Fibroblast of pulmonary artery (primary cell): ENCODE data around the gene ACBD3.
A peak's percentile ranks its signal among the peaks of the same experiment; 100 is the strongest.

Experiments
- DNase-seq: peaks from one replicate; pipeline ENCODE4 v3.0.0-alpha.2; 2010; ENCODE audit warnings: low read depth
- H3K4me3 ChIP-seq: replicated peaks from 2 replicates; pipeline ENCODE4 v1.5.1; 2011; ENCODE audit warnings: low read depth, mild to moderate bottlenecking, control low read depth, low read length, moderate library complexity
- CTCF ChIP-seq: IDR thresholded peaks from 2 replicates; pipeline ENCODE4 v1.5.1; 2011; ENCODE audit warnings: mild to moderate bottlenecking, control low read depth, low read length, inconsistent platforms; ENCODE audit errors: missing control alignments

Gene ACBD3

GRCh38 chr1:226135709-226136108, 50.8 kb downstream of the ACBD3 start:
- no peak overlapping the region for H3K4me3 ChIP-seq
- TF ChIP-seq CTCF: no peak
- DNase-seq: no peak

GRCh38 chr1:226135059-226135651, 51.4 kb downstream of the ACBD3 start:
- H3K4me3 ChIP-seq: no peak overlapping the region
- TF ChIP-seq CTCF: no peak
- DNase-seq: peak; percentile 47

- TF ChIP-seq CTCF: no peak
- H3K4me3 ChIP-seq: no peak overlapping the region
- DNase-seq: no peak
Measured at GRCh38 chr1:226134170-226135058, 52.1 kb downstream of the ACBD3 start.

- H3K4me3 ChIP-seq: no peak overlapping the region
- no peak for DNase-seq
- TF ChIP-seq CTCF: no peak
Measured at GRCh38 chr1:226133504-226134123, 52.9 kb downstream of the ACBD3 start.

GRCh38 chr1:226132728-226133503, 53.6 kb downstream of the ACBD3 start:
- DNase-seq: no peak
- no peak for TF ChIP-seq CTCF
- no peak overlapping the region for H3K4me3 ChIP-seq

- DNase-seq: no peak
- H3K4me3 ChIP-seq: no peak overlapping the region
- TF ChIP-seq CTCF: no peak
Measured at GRCh38 chr1:226131639-226132038, 54.9 kb downstream of the ACBD3 start.
